Ovary (tissue), 9 donors: ENCODE results near the gene EDN3. TPM values are rescaled to one million over a fixed set of nuclear protein-coding genes. Genes with fewer than 3 reads are reported as not detected.

Experiments used
- DNase-seq, 5 donors: peaks; one replicate each; pipeline ENCODE4 v3.0.0-alpha.2; 2019 to 2020
- H3K27ac ChIP-seq, 2 donors: fragments of 200-600 bp; one replicate each; pipeline versions ENCODE4 v1.5.1 to v1.8.0; 2019 to 2022
- H3K27me3 ChIP-seq: fragments of 200-600 bp; one replicate; pipeline ENCODE4 v1.8.0; 2022
- H3K36me3 ChIP-seq: fragments of 200-600 bp; sonication (generic); one replicate; pipeline ENCODE4 v1.5.1; 2019
- H3K4me1 ChIP-seq: one replicate; pipeline ENCODE4 v1.8.1; 2013; ENCODE audit warnings: mild to moderate bottlenecking, moderate library complexity; ENCODE audit not compliant: insufficient read depth
- H3K4me3 ChIP-seq: fragments of 200-600 bp; sonication (generic); one replicate; pipeline ENCODE4 v1.5.1; 2017
- H3K9me3 ChIP-seq, 2 donors: fragments of 200-600 bp in 1 of 2; sonication (generic) in 1 of 2; one replicate each; pipeline versions ENCODE4 v1.5.1 to v1.8.1; 2013 to 2019; ENCODE audit warnings: mild to moderate bottlenecking in 1 of 2, moderate library complexity in 1 of 2
- CTCF ChIP-seq, 3 donors: fragments of 450-650 bp in 2 of 3; fragments of 200-600 bp in 1 of 3; IDR thresholded peaks; one replicate each; pipeline versions ENCODE4 v1.5.1 to v1.8.0; 2016 to 2022; ENCODE audit warnings: antibody characterized with exemption in 3 of 3, mild to moderate bottlenecking in 1 of 3
- EP300 ChIP-seq: sonication (generic); formaldehyde crosslinking; IDR thresholded peaks from one replicate; pipeline ENCODE4 v1.6.1; 2017; ENCODE audit warnings: antibody characterized with exemption
- POLR2A ChIP-seq: fragments of 450-650 bp; IDR thresholded peaks from one replicate; pipeline ENCODE4 v1.6.1; 2017; ENCODE audit warnings: antibody characterized with exemption, mild to moderate bottlenecking, moderate library complexity
- WGBS, 3 donors: extraction: QIAGEN DNeasy Blood & Tissue Kit in 1 of 3; methylation state at CpG; one replicate each; pipeline versions ENCODE4 v1.1.5 to v1.1.7; 2013 to 2017; 5-methylcytosine and 5-hydroxymethylcytosine counted together
- intact Hi-C, 4 donors: fragments of 100-400 bp; cut with DNase I; formaldehyde crosslinking; loops; one replicate each; pipeline versions ENCODE4 v1.11.0 to v1.15.1; 2022 to 2023
- polyA plus RNA-seq, 2 donors: library from polyadenylated mRNA; stranded (reverse); fragments of 200-250 nt in 1 of 2; fragments of 350-450 nt in 1 of 2; fragmentation: Illumina TruSeq in 1 of 2; extraction: RNeasy Lipid Tissue Mini Kit (QIAGEN cat#74804) in 1 of 2; gene quantifications; one replicate each; pipeline ENCODE4 v1.2.3, GENCODE V29; 2013 to 2014
- total RNA-seq, 7 donors: library from RNA; depleted of rRNA in 2 of 7; stranded (reverse); fragments of >200 nt in 2 of 7; fragmentation: NEBNext Ultra II Directional in 3 of 7; extraction: Animal tissue kit (Norgen Biotek cat#: 25700) in 3 of 7; gene quantifications; one replicate each; pipeline versions ENCODE4 v1.1.0 to v1.2.4, GENCODE V29; 2016 to 2023
- donor health status: DM: no; HTN: no; CAD: no; lungs with moderate emphysema.
- donor health status: DM: no; HTN: no; CAD: no.
- donor health status: Bipolar disorder and iron deficiency.
- donor health status: DM: yes; HTN: yes; CAD: no.
- donor health status: DM: no; HTN: no; CAD: no.
- donor health status: DM: yes; HTN: yes; CAD: no.

The EDN3 gene
- total and polyA plus RNA-seq, 9 donors, result 0.18 to 6.4 (median 0.57) TPM; not detected in 2

GRCh38 chr20:59342023-59342957 is 41.9 kb downstream of the EDN3 start:
- 64 to 68% (median 67%) methylated on average over 28 of the region's 28 CpGs for WGBS, 3 donors
- Histone ChIP-seq H3K4me1 (no peaks in the 10 kb centered on the region), H3K36me3 (no peaks in the 10 kb centered on the region), H3K27me3 (no peaks in the 10 kb centered on the region), H3K9me3 (no peaks in the 10 kb centered on the region), H3K4me3 (no peak overlapping the region), H3K27ac (no peak overlapping the region)
- intact Hi-C loops, result no loop called here
- DNase-seq, result no peak
- no peak for TF ChIP-seq POLR2A
- TF ChIP-seq EP300, result no peak
- no peak for TF ChIP-seq CTCF (IDR thresholded peaks at IDR 0.05)

- no peaks in the 10 kb centered on the region for H3K36me3 ChIP-seq
- intact Hi-C loops, result no loop called here
- no peaks in the 10 kb centered on the region for H3K9me3 ChIP-seq
- no peaks in the 10 kb centered on the region for H3K4me1 ChIP-seq
- no peak for DNase-seq
- no peak overlapping the region for H3K4me3 ChIP-seq
- H3K27ac ChIP-seq, result no peak overlapping the region
- 88 to 96% (median 93%) methylated on average over 2 of the region's 2 CpGs for WGBS, 3 donors
- no peaks in the 10 kb centered on the region for H3K27me3 ChIP-seq
- TF ChIP-seq CTCF (IDR thresholded peaks at IDR 0.05), result no peak
- TF ChIP-seq POLR2A, result no peak
- no peak for TF ChIP-seq EP300
These were observed 45.6 kb downstream of the EDN3 start for GRCh38 chr20:59346061-59346460.

GRCh38 chr20:59349277-59349676 is 48.9 kb downstream of the EDN3 start:
- Histone ChIP-seq H3K4me3 (no peak overlapping the region), H3K36me3 (no peaks in the 10 kb centered on the region), H3K27ac (no peak overlapping the region), H3K4me1 (no peaks in the 10 kb centered on the region), H3K27me3 (no peaks in the 10 kb centered on the region), H3K9me3 (no peaks in the 10 kb centered on the region)
- no peak for TF ChIP-seq EP300
- TF ChIP-seq CTCF (IDR thresholded peaks at IDR 0.05), result no peak
- TF ChIP-seq POLR2A, result no peak
- DNase-seq, result no peak
- WGBS, 3 donors, result 44 to 94% (median 89%) methylated on average over 1 of the region's 1 CpG
- intact Hi-C loops, result no loop called here

GRCh38 chr20:59350330-59351156 is 50.1 kb downstream of the EDN3 start:
- Histone ChIP-seq H3K4me1 (no peaks in the 10 kb centered on the region), H3K36me3 (no peaks in the 10 kb centered on the region), H3K4me3 (no peak overlapping the region), H3K27me3 (no peaks in the 10 kb centered on the region), H3K27ac (no peak overlapping the region), H3K9me3 (no peaks in the 10 kb centered on the region)
- WGBS, 3 donors, result 68 to 81% (median 76%) methylated on average over 10 of the region's 10 CpGs
- DNase-seq, result no peak
- TF ChIP-seq CTCF (IDR thresholded peaks at IDR 0.05), result no peak
- TF ChIP-seq POLR2A, result no peak
- TF ChIP-seq EP300, result no peak
- intact Hi-C loops, result no loop called here
